NCI-H748 treated with DMSO at 0.1 percent for 48 hours (cell line): Measurements from ENCODE around the gene CPEB2.

Source experiments
- DNase-seq: peaks from one replicate; lab custom pipeline; 2025; lab: John Stamatoyannopoulos, UW

CPEB2 gene

GRCh38 chr4:15001869-15002658 is at the start of gene CPEB2:
TSS of gene CPEB2 (plus strand) at chr4:15002481. CDS start at chr4:15002674, 193 bp downstream.
- peak; percentile 81 for DNase-seq

GRCh38 chr4:14958436-14958835 is 43.8 kb upstream of the CPEB2 start:
- DNase-seq, result no peak

- no peak for DNase-seq
Measured at GRCh38 chr4:14961292-14961691, 41.0 kb upstream of the CPEB2 start.

- no peak for DNase-seq
Measured at GRCh38 chr4:14965071-14965470, 37.2 kb upstream of the CPEB2 start.

GRCh38 chr4:14967982-14968381 is 34.3 kb upstream of the CPEB2 start:
- no peak for DNase-seq

GRCh38 chr4:14977830-14978229 is 24.5 kb upstream of the CPEB2 start:
- no peak for DNase-seq

- DNase-seq, result no peak
Measured at GRCh38 chr4:14984448-14984847, 17.8 kb upstream of the CPEB2 start.

- DNase-seq, result no peak
Measured at GRCh38 chr4:14985161-14985560, 17.1 kb upstream of the CPEB2 start.

GRCh38 chr4:14985843-14986242 is 16.4 kb upstream of the CPEB2 start:
- no peak for DNase-seq

- no peak for DNase-seq
Measured at GRCh38 chr4:14987054-14987453, 15.2 kb upstream of the CPEB2 start.

GRCh38 chr4:14990484-14990883 is 11.8 kb upstream of the CPEB2 start:
- no peak for DNase-seq

- DNase-seq, result no peak
Measured at GRCh38 chr4:14994242-14994641, 8.0 kb upstream of the CPEB2 start.

- DNase-seq, result peak; percentile 51
Measured at GRCh38 chr4:15001248-15001868, 923 bp upstream of the CPEB2 start.

GRCh38 chr4:15002659-15003400 is 549 bp downstream of the CPEB2 start:
- DNase-seq, result peak; percentile 40

GRCh38 chr4:15003401-15003890 is 1.2 kb downstream of the CPEB2 start:
- no peak for DNase-seq

GRCh38 chr4:15003891-15004738 is 1.8 kb downstream of the CPEB2 start:
- no peak for DNase-seq

- no peak for DNase-seq
Measured at GRCh38 chr4:15004739-15005301, 2.5 kb downstream of the CPEB2 start.

- DNase-seq, result no peak
Measured at GRCh38 chr4:15005474-15006115, 3.3 kb downstream of the CPEB2 start.

- no peak for DNase-seq
Measured at GRCh38 chr4:15006416-15007024, 4.2 kb downstream of the CPEB2 start.

GRCh38 chr4:15007201-15007600 is 4.9 kb downstream of the CPEB2 start:
- no peak for DNase-seq
